ENCODE data around the gene RGS7.

GRCh38 chr1:240802271-240802670 lies 554.7 kb downstream of the RGS7 start:
- TF ChIP-seq POLR2A (IDR thresholded peaks at IDR 0.05), result no peak
- no peak for TF ChIP-seq CTCF (IDR thresholded peaks at IDR 0.05)
- no peak for TF ChIP-seq EP300 (IDR thresholded peaks at IDR 0.05)

All from gastroesophageal sphincter (tissue), 3 donors.